SU-DHL-6 (cell line): ENCODE results near the gene KCTD16.

Experiments
- H2AFZ ChIP-seq: fragments of 200-600 bp; sonication (generic); 2 replicates; pipeline ENCODE4 v1.6.1; 2014; ENCODE audit warnings: low read depth, mild to moderate bottlenecking, moderate library complexity, mixed read lengths, antibody characterized with exemption, low read length; ENCODE audit not compliant: severe bottlenecking
- H3F3A ChIP-seq: fragments of 200-600 bp; shearing (Covaris generic); 2 replicates; pipeline ENCODE4 v1.6.0; 2016; ENCODE audit warnings: antibody characterized with exemption, mild to moderate bottlenecking; ENCODE audit not compliant: insufficient read depth
- H3K27ac ChIP-seq: fragments of 200-600 bp; sonication (generic); 2 replicates; pipeline ENCODE4 v1.5.1; 2016; ENCODE audit warnings: low read depth, mild to moderate bottlenecking, low read length, moderate library complexity, mixed read lengths
- H3K27me3 ChIP-seq: fragments of 200-600 bp; sonication (generic), shearing (Covaris generic); 2 replicates; pipeline ENCODE4 v1.6.0; 2014; ENCODE audit warnings: mild to moderate bottlenecking, low read length
- H3K36me3 ChIP-seq: fragments of 200-600 bp; sonication (generic); 2 replicates; pipeline ENCODE4 v1.6.1; 2014; ENCODE audit warnings: mild to moderate bottlenecking, low read length, mixed read lengths
- H3K4me2 ChIP-seq: fragments of 300-600, 200-600 bp; shearing (Covaris generic), sonication (generic); 2 replicates; pipeline ENCODE4 v1.6.0; 2014; ENCODE audit warnings: low read length, low read depth, mild to moderate bottlenecking; ENCODE audit not compliant: poor library complexity, severe bottlenecking
- H3K4me3 ChIP-seq: fragments of 200-600 bp; sonication (generic); 2 replicates; pipeline ENCODE4 v1.5.1; 2014; ENCODE audit warnings: antibody characterized with exemption, low read length, mild to moderate bottlenecking, mixed read lengths; ENCODE audit not compliant: insufficient read depth, poor library complexity, severe bottlenecking
- H3K79me2 ChIP-seq: fragments of 200-600 bp; sonication (generic); 2 replicates; pipeline ENCODE4 v1.6.1; 2014; ENCODE audit warnings: mild to moderate bottlenecking, low read length, moderate library complexity; ENCODE audit not compliant: insufficient read depth
- H3K9ac ChIP-seq: fragments of 200-600 bp; sonication (generic); 2 replicates; pipeline ENCODE4 v1.7.0; 2014; ENCODE audit warnings: mild to moderate bottlenecking, low read length
- H3K9me2 ChIP-seq: fragments of 200-600 bp; sonication (generic); replicated peaks from 2 replicates; pipeline ENCODE4 v1.6.1; 2014; ENCODE audit warnings: low read length; ENCODE audit not compliant: insufficient read depth
- H3K9me3 ChIP-seq: fragments of 200-600 bp; sonication (generic); 2 replicates; pipeline ENCODE4 v1.6.1; 2014; ENCODE audit warnings: low read length, mixed read lengths; ENCODE audit not compliant: insufficient read depth
- H4K20me1 ChIP-seq: fragments of 200-600 bp; sonication (generic); 2 replicates; pipeline ENCODE4 v1.6.1; 2014; ENCODE audit warnings: low read depth, mild to moderate bottlenecking, antibody characterized with exemption, low read length, moderate library complexity, mixed read lengths
- CTCF ChIP-seq: fragments of 200-600 bp; sonication (generic); IDR thresholded peaks from one replicate; pipeline ENCODE4 v1.5.1; 2017; ENCODE audit warnings: antibody characterized with exemption, mild to moderate bottlenecking, low read length, moderate library complexity; ENCODE audit not compliant: insufficient read depth, poor library complexity, severe bottlenecking
- EZH2phosphoT487 ChIP-seq: fragments of 200-600 bp; sonication (generic), shearing (Covaris generic); conservative IDR thresholded peaks from 2 replicates; pipeline ENCODE4 v1.6.1; 2018; ENCODE audit warnings: mild to moderate bottlenecking, antibody characterized with exemption, low read length, moderate library complexity, mixed read lengths

Gene KCTD16

GRCh38 chr5:144207875-144208444 lies 37.3 kb downstream of the KCTD16 start:
- no peaks in the 10 kb centered on the region for H3K36me3 ChIP-seq
- no peak overlapping the region for H2AFZ ChIP-seq
- TF ChIP-seq EZH2phosphoT487, result no peak
- TF ChIP-seq CTCF, result no peak
- H3K27me3 ChIP-seq, result no peaks in the 10 kb centered on the region
- no peak overlapping the region for H3K9ac ChIP-seq
- no peaks in the 10 kb centered on the region for H3K9me3 ChIP-seq
- H3K4me3 ChIP-seq, result no peak overlapping the region
- H3K27ac ChIP-seq, result no peak overlapping the region
- H3F3A ChIP-seq, result no peaks in the 10 kb centered on the region
- H4K20me1 ChIP-seq, result no peaks in the 10 kb centered on the region
- H3K79me2 ChIP-seq, result no peaks in the 10 kb centered on the region
- H3K9me2 ChIP-seq, result no peaks in the 10 kb centered on the region
- no peak overlapping the region for H3K4me2 ChIP-seq

- H3K36me3 ChIP-seq, result no peaks in the 10 kb centered on the region
- no peaks in the 10 kb centered on the region for H4K20me1 ChIP-seq
- no peak for TF ChIP-seq EZH2phosphoT487
- no peak overlapping the region for H3K4me3 ChIP-seq
- no peaks in the 10 kb centered on the region for H3K27me3 ChIP-seq
- no peaks in the 10 kb centered on the region for H3K9me3 ChIP-seq
- no peak overlapping the region for H3K27ac ChIP-seq
- no peak overlapping the region for H3K9ac ChIP-seq
- H3F3A ChIP-seq, result no peaks in the 10 kb centered on the region
- H2AFZ ChIP-seq, result no peak overlapping the region
- H3K9me2 ChIP-seq, result no peaks in the 10 kb centered on the region
- no peaks in the 10 kb centered on the region for H3K79me2 ChIP-seq
- H3K4me2 ChIP-seq, result no peak overlapping the region
These were observed 38.7 kb downstream of the KCTD16 start for GRCh38 chr5:144209361-144209760.

GRCh38 chr5:144210655-144211054 lies 40.0 kb downstream of the KCTD16 start:
- Histone ChIP-seq H3K79me2 (no peaks in the 10 kb centered on the region), H2AFZ (no peak overlapping the region), H3K36me3 (no peaks in the 10 kb centered on the region), H3K9me2 (no peaks in the 10 kb centered on the region), H3K27me3 (no peaks in the 10 kb centered on the region), H3K27ac (no peak overlapping the region), H3K4me2 (no peak overlapping the region), H3K9me3 (no peaks in the 10 kb centered on the region), H4K20me1 (no peaks in the 10 kb centered on the region), H3K9ac (no peak overlapping the region), H3K4me3 (no peak overlapping the region), H3F3A (no peaks in the 10 kb centered on the region)
- TF ChIP-seq CTCF (no peak), EZH2phosphoT487 (no peak)

- H3K4me2 ChIP-seq, result no peak overlapping the region
- H3K36me3 ChIP-seq, result no peaks in the 10 kb centered on the region
- H3K9me3 ChIP-seq, result no peaks in the 10 kb centered on the region
- TF ChIP-seq EZH2phosphoT487 (no peak), CTCF (no peak)
- H3K27ac ChIP-seq, result no peak overlapping the region
- H3K9ac ChIP-seq, result no peak overlapping the region
- H3K4me3 ChIP-seq, result no peak overlapping the region
- H4K20me1 ChIP-seq, result no peaks in the 10 kb centered on the region
- H3K79me2 ChIP-seq, result no peaks in the 10 kb centered on the region
- H3K9me2 ChIP-seq, result no peaks in the 10 kb centered on the region
- H3F3A ChIP-seq, result no peaks in the 10 kb centered on the region
- no peak overlapping the region for H2AFZ ChIP-seq
- no peaks in the 10 kb centered on the region for H3K27me3 ChIP-seq
These were observed 49.2 kb downstream of the KCTD16 start for GRCh38 chr5:144219869-144220268.
